Upper lobe of left lung (tissue), 6 donors: ENCODE results near the gene SPAST. TPM values are rescaled to one million over a fixed set of nuclear protein-coding genes. Genes with fewer than 3 reads are reported as not detected.
"Not testable (repeated sequence)": the region's sequence is repeated elsewhere in the genome, so short reads cannot be mapped to it uniquely, and the experiment has no call there.

Experiments
- ATAC-seq, 2 donors: fragments of 200-7000 bp; cut with Tn5 transposase; one replicate each; pipeline ENCODE4 v1.9.1; 2022; ENCODE audit warnings: mild to moderate bottlenecking in 2 of 2, moderate library complexity in 2 of 2; ENCODE audit not compliant: low FRiP score in 2 of 2
- DNase-seq, 2 donors: peaks; one replicate each; pipeline ENCODE4 v3.0.0-alpha.2; 2019 to 2020
- H3K27ac ChIP-seq, 4 donors: fragments of 200-600 bp; sonication (generic); one replicate each; pipeline ENCODE4 v1.5.1; 2016 to 2019
- H3K27me3 ChIP-seq, 4 donors: fragments of 200-600 bp; sonication (generic); one replicate each; pipeline ENCODE4 v1.5.1; 2017 to 2019
- H3K36me3 ChIP-seq, 4 donors: fragments of 200-600 bp; sonication (generic); one replicate each; pipeline ENCODE4 v1.5.1; 2016 to 2019
- H3K4me1 ChIP-seq, 4 donors: fragments of 200-600 bp; sonication (generic); one replicate each; pipeline ENCODE4 v1.5.1; 2018 to 2019
- H3K4me3 ChIP-seq, 4 donors: fragments of 200-600 bp; sonication (generic); one replicate each; pipeline ENCODE4 v1.5.1; 2017 to 2019; ENCODE audit warnings: mild to moderate bottlenecking in 2 of 4, moderate library complexity in 1 of 4
- H3K9me3 ChIP-seq, 4 donors: fragments of 200-600 bp; sonication (generic); one replicate each; pipeline ENCODE4 v1.5.1; 2018 to 2019
- CTCF ChIP-seq, 6 experiments: fragments of 450-650 bp in 4 of 6; fragments of 200-600 bp in 2 of 6; sonication (generic) in 2 of 6; IDR thresholded peaks; one replicate each; pipeline ENCODE4 v1.5.1; 2016 to 2019; ENCODE audit warnings: antibody characterized with exemption in 6 of 6
- EP300 ChIP-seq, 4 donors: sonication (generic); formaldehyde crosslinking; IDR thresholded peaks; one replicate each; pipeline ENCODE4 v1.5.1; 2017; ENCODE audit warnings: antibody characterized with exemption in 4 of 4, control low read depth in 2 of 4
- POLR2A ChIP-seq, 4 donors: fragments of 450-650 bp; IDR thresholded peaks; one replicate each; pipeline ENCODE4 v1.5.1; 2016 to 2017; ENCODE audit warnings: antibody characterized with exemption in 4 of 4, mild to moderate bottlenecking in 2 of 4
- POLR2AphosphoS5 ChIP-seq, 2 donors: sonication (generic); formaldehyde crosslinking; IDR thresholded peaks; one replicate each; pipeline ENCODE4 v1.5.1; 2017; ENCODE audit warnings: antibody characterized with exemption in 2 of 2
- WGBS, 2 donors: methylation state at CpG; one replicate each; pipeline ENCODE4 v1.1.5; 2017 to 2018; 5-methylcytosine and 5-hydroxymethylcytosine counted together
- total RNA-seq, 6 donors: library from RNA; depleted of rRNA in 4 of 6; stranded (reverse); fragments of >200 nt in 4 of 6; gene quantifications; one replicate each; pipeline versions ENCODE4 v1.1.0 to v1.2.1, GENCODE V29; 2016 to 2021
- donor health status: DM: no; HTN: no; CAD: no; lungs with moderate emphysema.
- donor health status: DM: no; HTN: yes; CAD: no; lungs with severe emphysema.

Gene SPAST
- total RNA-seq, 6 donors from 2014 or later = 9.9 to 28.3 (median 14.8) TPM

- Histone ChIP-seq H3K9me3 (no peaks in the 10 kb centered on the region), H3K4me1 (peaks cover 0 to 5% (median 2%) of the 10 kb centered on the region in 4 donors), H3K27ac (no peak overlapping the region), H3K4me3 (no peak overlapping the region), H3K36me3 (peaks cover 0 to 12% (median 2%) of the 10 kb centered on the region in 4 donors), H3K27me3 (no peaks in the 10 kb centered on the region)
- no peak for TF ChIP-seq POLR2AphosphoS5 (IDR thresholded peaks at IDR 0.05)
- no peak for TF ChIP-seq CTCF (IDR thresholded peaks at IDR 0.05)
- no peak for TF ChIP-seq EP300 (IDR thresholded peaks at IDR 0.05)
- TF ChIP-seq POLR2A (IDR thresholded peaks at IDR 0.05) = no peak
- DNase-seq = no peak
- ATAC-seq = no peak
- 78 to 82% methylated on average over 2 of the region's 2 CpGs for WGBS, 2 donors
Measured at GRCh38 chr2:32159678-32160077, 96.3 kb downstream of the SPAST start.

- Histone ChIP-seq H3K36me3 (no peaks in the 10 kb centered on the region), H3K4me3 (no peak overlapping the region), H3K9me3 (no peaks in the 10 kb centered on the region), H3K27me3 (no peaks in the 10 kb centered on the region), H3K4me1 (peaks cover under 1 to 10% (median 4%) of the 10 kb centered on the region in 4 donors), H3K27ac (no peak overlapping the region)
- WGBS, 2 donors = 57 to 58% methylated on average over 2 of the region's 2 CpGs
- TF ChIP-seq POLR2A (IDR thresholded peaks at IDR 0.05) (no peak), POLR2AphosphoS5 (IDR thresholded peaks at IDR 0.05) (no peak), CTCF (IDR thresholded peaks at IDR 0.05) (no peak), EP300 (IDR thresholded peaks at IDR 0.05) (no peak)
- DNase-seq = no peak
- no peak for ATAC-seq
Measured at GRCh38 chr2:32161296-32161695, 97.9 kb downstream of the SPAST start.

GRCh38 chr2:32164254-32164653, 100.9 kb downstream of the SPAST start:
- H3K36me3 ChIP-seq, H3K27ac ChIP-seq, DNase-seq, ATAC-seq, H3K9me3 ChIP-seq, H3K4me3 ChIP-seq, H3K27me3 ChIP-seq: not testable (repeated sequence)
- 89 to 90% methylated on average over 10 of the region's 10 CpGs for WGBS, 2 donors
- peaks cover 7 to 18% (median 12%) of the 10 kb centered on the region in 4 donors for H3K4me1 ChIP-seq

GRCh38 chr2:32165027-32165347, 101.6 kb downstream of the SPAST start:
- peak overlapping the region; percentile 42 to 92 (median 60) for H3K4me3 ChIP-seq
- DNase-seq, H3K9me3 ChIP-seq, H3K27me3 ChIP-seq, H3K36me3 ChIP-seq: not testable (repeated sequence)
- H3K4me1 ChIP-seq = peaks cover 7 to 18% (median 12%) of the 10 kb centered on the region in 4 donors
- WGBS, 2 donors = 7 to 10% methylated on average over 12 to 13 of the region's 13 CpGs
- ATAC-seq = peak; percentile 1 to 44
- peak overlapping the region; percentile 88 to 95 (median 90) for H3K27ac ChIP-seq

GRCh38 chr2:32166115-32166574, 102.8 kb downstream of the SPAST start:
- no peak for TF ChIP-seq CTCF (IDR thresholded peaks at IDR 0.05)
- TF ChIP-seq POLR2AphosphoS5 (IDR thresholded peaks at IDR 0.05) = no peak
- no peak for TF ChIP-seq EP300 (IDR thresholded peaks at IDR 0.05)
- no peak for TF ChIP-seq POLR2A (IDR thresholded peaks at IDR 0.05)

GRCh38 chr2:32168513-32168912, 105.2 kb downstream of the SPAST start:
- ATAC-seq (no peak), DNase-seq (no peak)
- peaks cover 0 to 16% (median 5%) of the 10 kb centered on the region in 4 donors for H3K36me3 ChIP-seq
- no peaks in the 10 kb centered on the region for H3K27me3 ChIP-seq
- H3K9me3 ChIP-seq = no peaks in the 10 kb centered on the region
- peaks cover 7 to 18% (median 12%) of the 10 kb centered on the region in 4 donors for H3K4me1 ChIP-seq
- no peak for TF ChIP-seq EP300 (IDR thresholded peaks at IDR 0.05)
- TF ChIP-seq POLR2A (IDR thresholded peaks at IDR 0.05) = no peak
- TF ChIP-seq CTCF (IDR thresholded peaks at IDR 0.05) = no peak
- no peak for TF ChIP-seq POLR2AphosphoS5 (IDR thresholded peaks at IDR 0.05)
- no peak overlapping the region for H3K4me3 ChIP-seq
- 41 to 85% methylated on average over 2 of the region's 2 CpGs for WGBS, 2 donors
- no peak overlapping the region for H3K27ac ChIP-seq

More at GRCh38 chr2:32166115-32166574, 102.8 kb downstream of the SPAST start:
- no peak for DNase-seq
- ATAC-seq = no peak
- Histone ChIP-seq H3K4me3 (peak overlapping the region; percentile 56 to 92 (median 74)), H3K4me1 (peaks cover 7 to 18% (median 12%) of the 10 kb centered on the region in 4 donors), H3K36me3 (no peaks in the 10 kb centered on the region), H3K27ac (peak overlapping the region; percentile 88 to 95 (median 90)), H3K27me3 (no peaks in the 10 kb centered on the region), H3K9me3 (no peaks in the 10 kb centered on the region)
- WGBS, 2 donors = 3 to 7% methylated on average over 11 of the region's 11 CpGs
